SU-DHL-6 (cell line): ENCODE results near the gene PTPRG.

Source experiments
- EZH2phosphoT487 ChIP-seq: fragments of 200-600 bp; sonication (generic), shearing (Covaris generic); conservative IDR thresholded peaks from 2 replicates; pipeline ENCODE4 v1.6.1; 2018; ENCODE audit warnings: mild to moderate bottlenecking, antibody characterized with exemption, low read length, moderate library complexity, mixed read lengths
- TF ChIP-seq, protein P1 (sequence below): fragments of 200-600 bp; sonication (generic); IDR thresholded peaks from one replicate; pipeline ENCODE4 v1.5.1; 2017; ENCODE audit warnings: antibody characterized with exemption, mild to moderate bottlenecking, low read length, moderate library complexity; ENCODE audit not compliant: insufficient read depth, poor library complexity, severe bottlenecking

DNA sequence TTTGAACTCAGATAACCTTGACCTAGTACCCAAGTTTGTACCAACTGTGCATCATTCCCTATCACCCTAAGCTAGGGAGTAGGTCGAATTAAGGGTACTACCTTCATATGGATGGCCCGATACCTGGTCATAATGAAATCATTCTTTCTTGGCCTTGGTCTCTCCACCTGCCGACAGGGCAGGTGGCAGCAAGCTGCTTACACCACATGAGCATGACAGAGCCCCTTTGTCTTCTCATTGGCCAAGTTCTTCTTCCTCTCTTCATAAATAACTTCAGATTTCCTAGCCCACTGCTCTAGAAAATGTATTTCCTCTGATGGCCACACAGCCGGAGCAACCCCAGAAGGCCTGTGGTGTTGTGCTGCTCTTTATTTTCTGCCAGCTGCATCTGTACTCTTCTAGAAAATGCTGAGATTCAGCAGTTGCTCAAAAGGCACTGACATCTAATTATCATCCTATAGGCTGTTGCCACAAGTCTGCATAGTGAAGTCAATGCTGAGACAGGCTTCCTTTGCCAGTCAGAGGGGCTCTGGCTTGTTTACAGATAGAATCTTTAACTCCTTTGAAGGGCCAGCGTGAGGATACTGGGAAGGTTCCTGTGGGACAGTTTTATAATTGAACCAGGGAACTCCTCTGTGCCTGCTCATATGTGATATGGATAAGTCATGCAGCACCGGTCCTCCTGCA is 304.2 kb downstream of the PTPRG start:
- TF ChIP-seq, protein P1, sequence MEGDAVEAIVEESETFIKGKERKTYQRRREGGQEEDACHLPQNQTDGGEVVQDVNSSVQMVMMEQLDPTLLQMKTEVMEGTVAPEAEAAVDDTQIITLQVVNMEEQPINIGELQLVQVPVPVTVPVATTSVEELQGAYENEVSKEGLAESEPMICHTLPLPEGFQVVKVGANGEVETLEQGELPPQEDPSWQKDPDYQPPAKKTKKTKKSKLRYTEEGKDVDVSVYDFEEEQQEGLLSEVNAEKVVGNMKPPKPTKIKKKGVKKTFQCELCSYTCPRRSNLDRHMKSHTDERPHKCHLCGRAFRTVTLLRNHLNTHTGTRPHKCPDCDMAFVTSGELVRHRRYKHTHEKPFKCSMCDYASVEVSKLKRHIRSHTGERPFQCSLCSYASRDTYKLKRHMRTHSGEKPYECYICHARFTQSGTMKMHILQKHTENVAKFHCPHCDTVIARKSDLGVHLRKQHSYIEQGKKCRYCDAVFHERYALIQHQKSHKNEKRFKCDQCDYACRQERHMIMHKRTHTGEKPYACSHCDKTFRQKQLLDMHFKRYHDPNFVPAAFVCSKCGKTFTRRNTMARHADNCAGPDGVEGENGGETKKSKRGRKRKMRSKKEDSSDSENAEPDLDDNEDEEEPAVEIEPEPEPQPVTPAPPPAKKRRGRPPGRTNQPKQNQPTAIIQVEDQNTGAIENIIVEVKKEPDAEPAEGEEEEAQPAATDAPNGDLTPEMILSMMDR: no peak
- TF ChIP-seq EZH2phosphoT487: no peak
